GM21529 (cell line): ENCODE data around the gene GEMIN4.
"Not testable (repeated sequence)": the region's sequence is repeated elsewhere in the genome, so short reads cannot be mapped to it uniquely, and the experiment has no call there.

Experiments
- ATAC-seq: cut with Tn5 transposase; IDR thresholded peaks from one replicate; pipeline ENCODE4 v1.9.1; 2021; ENCODE audit not compliant: unreplicated experiment

Gene GEMIN4

DNA sequence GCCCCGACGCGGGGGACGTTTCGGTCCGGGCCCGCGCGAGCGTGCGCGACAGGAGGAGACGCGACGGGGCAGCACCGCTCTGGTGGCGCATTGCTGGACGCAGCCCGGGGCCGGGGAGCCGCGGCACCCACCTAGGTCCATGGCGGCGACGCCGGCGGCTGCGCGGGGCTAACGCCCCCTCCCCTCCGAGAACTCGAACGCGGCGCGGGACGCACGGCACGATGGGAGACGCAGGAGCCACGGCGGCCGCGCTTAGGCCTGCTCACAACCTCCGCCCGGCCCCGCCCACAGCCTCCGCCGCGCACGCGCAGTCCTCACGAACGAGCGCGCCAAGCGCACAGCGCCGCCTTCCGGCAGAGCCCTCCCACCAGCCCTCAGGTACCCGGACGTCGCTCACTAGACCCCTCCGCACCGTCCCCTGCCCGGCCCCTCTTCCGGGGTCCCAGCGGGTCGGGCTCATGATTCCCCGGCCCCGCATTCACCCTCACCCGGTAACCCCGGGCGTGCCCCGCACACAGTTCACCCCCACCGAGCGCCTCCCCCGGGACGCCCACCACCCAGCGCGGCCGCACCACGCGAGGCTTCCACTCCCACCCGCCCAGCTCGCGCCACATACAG is at the start of gene GEMIN4:
Gene GEMIN4 (minus strand): TSS at position 263 of the 618 bp plus-strand sequence. CDS start 122 bp downstream, at position 141.
- peak; percentile 76 for ATAC-seq

DNA sequence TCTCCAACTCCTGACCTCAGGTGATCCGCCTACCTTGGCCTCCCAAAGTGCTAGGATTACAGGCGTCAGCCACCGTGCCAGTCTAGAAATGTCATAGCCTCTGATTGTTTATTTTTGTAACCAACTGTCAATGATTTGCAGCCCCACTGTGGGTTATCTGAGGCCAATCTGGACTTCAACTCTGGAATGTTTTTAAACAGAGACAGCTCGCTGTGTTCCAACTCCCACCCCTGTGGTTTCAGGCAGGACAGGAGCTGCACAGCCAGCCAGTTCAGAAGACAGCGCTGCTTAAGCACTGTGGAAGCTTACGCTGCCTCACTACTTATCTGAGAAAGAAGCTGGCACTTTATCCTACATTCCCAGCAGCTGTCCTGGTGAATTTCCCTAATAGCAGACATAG is 49.6 kb upstream of the GEMIN4 start:
- ATAC-seq, result no peak

DNA sequence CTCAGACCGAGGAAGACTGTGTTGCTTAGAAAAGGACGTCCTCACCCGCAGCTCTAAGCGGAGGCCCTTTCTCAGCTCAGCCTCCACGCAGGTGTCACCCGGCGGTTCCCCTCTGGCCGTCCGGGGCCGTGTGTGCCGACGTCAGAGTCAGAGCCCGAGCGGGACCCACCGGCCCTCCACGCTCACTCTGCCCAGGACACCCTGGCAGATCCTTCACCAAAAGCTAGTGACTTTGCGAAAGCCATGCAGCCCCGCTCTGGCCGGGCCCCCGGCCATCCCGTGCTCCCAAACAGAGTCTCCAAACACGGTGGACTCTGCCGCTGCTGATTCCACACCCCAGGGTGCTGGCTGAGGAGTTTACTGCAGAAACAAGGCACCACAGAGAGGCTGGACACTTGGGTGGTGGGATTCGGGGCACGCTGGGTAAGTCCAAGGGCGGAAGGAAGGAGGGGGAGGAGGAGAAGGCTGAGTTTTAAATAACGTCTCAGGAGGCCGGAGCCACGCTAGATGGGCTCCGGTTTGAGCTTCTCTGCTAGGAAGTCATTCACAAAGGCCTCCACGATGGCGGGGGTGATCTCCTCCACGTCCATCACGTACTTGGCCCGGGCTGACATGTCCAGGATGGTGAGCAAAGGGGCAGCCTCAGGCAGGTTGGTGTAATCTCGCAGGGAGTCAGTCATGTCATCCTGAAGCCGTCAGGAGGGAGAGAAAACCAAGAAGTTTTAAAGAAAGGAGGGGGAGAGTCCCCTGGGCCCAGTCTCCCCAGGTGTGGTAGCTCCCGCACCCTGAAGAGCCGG is 48.6 kb upstream of the GEMIN4 start:
- ATAC-seq, result no peak

DNA sequence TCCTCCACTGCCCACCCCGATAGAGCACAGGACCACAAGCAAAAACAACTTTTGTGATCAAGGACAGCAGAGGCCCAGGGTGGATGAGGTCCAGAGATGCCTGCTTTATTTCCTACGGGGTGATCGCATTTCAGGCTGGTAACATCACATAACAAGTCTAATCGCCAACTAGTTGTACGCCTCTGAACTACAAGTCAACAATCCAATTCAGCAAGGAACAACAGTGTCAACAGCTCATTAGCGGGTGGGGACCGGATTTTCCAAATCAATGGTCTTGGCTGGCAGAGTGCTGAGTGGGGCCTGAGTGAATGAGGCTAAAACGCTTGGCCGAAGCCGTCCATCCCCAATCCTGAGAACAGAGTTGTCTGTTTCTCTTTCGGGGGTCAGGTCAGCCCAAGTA is 47.2 kb upstream of the GEMIN4 start:
- no peak for ATAC-seq

DNA sequence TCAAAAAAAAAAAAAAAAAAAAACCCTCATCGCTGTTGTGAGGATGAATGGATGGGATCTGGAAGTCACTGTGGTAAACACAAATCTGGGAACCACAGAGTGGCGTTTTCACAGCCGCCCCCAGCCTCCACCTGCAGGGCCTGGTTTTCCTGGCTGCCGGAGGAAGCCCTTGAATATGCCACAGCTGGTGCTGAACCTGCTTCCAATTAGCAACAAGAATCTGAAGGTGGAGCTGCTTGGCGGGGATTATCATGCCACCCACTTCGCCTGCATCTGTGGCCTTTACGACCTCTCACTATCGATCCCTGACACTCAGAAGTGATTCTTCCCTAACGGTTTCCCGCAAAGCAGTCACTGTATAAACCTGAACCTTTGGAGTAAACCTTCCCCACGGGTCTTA is 46.2 kb upstream of the GEMIN4 start:
- ATAC-seq, result no peak

DNA sequence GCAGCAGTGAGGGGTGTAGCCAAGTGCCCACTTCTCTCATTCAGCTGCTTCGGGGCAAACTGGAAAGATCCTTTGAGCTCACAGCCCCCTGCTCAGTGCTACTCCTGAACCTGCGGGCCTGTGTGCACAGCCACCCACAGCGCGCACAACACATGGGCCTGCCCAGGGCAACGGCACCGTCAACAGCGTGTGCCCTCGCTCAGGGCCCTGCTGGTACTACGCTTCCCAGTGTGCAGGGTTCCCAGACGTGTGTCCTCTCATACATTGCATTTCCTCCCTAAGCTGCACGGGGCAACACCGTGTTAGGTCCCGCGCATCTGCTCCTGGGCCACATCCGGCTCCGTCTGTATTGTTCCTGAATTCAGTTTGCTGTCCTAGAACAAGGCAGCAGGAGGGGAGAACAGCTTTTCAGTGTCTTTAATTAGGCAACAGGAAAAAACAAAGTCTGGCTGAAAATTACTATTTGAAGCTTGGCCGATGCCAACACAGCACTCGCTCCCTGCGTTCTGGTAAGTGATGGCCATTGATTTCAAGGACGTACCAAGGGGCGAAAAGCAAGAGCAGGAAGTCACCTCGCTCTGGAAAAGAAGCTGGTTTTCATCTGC is 45.3 kb upstream of the GEMIN4 start:
- ATAC-seq, result no peak

DNA sequence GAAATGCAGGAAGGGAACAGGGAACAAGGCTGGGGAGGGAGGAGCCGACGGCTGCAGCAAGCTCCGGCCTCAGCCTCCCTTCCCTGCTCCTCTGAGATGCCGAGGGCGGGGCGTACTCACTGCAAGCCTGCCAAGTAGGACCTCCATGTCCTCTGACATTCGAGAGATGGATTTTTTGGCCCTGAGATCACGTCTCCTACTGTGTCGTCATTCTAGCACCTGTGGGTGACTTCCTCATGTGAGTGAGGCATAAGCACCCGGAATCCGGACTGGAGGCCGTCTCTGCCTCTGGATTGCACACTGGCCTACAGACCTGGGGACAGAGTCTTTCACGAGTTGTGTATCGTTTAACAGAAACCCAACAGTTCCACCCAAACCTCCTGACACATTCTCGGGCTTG is 44.5 kb upstream of the GEMIN4 start:
- no peak for ATAC-seq

DNA sequence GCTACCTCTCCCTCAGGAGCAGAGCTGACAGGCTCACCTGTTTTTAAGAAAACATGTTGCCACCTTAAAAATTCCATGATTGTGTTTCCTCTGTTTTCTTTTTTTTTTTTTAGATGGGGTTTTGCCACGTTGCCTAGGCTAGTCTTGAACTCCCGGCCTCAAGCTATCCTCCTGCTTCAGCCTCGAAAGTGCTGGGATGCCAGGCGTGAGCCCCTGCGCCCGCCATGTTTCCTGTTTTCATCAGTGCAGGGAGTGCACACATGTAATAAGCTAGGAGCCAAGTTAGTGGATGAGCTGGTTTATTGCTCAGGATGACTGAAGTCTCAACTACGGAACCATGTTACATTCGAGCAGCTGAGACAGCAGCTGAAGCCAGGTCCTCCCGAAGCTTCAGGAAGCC is 43.7 kb upstream of the GEMIN4 start:
- no peak for ATAC-seq

DNA sequence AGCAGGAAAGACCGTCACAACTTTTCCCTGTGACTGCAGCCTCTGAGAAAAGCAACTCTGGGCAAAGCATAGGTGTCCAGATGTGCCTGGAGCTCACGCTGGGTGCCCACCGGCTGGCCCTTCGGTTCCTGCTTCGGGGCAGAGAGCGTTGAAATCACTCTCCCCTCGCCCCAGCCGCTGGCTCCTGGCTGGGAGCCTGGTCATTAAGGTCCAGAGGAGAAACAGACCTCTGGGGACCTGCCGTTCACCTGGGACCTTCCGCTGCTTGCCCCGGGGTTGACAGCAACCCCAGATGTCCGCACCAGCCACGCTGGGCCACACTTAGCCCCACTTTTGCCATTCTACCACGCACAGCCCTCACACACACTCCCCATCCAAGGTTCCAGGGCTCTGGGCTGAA is 43.2 kb upstream of the GEMIN4 start:
- no peak for ATAC-seq

DNA sequence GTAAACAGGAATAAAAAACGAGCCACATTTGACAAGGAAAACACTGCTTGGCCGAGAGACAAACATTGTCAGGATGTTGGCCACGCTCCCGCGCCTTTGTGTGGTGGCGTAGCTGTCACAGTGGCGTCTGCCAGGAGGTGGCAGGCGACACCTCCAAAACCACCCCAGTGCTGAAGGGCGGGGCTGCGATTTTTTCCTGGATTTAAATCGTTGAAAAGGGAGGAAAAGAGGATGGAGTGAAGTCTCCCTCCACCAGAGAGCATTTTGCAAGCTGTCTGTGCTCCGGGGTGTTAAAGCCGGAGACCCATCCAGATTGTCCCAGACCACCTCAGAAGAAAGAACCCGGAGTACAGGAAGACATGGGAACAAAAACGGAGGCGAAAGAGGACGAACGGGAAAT is 42.8 kb upstream of the GEMIN4 start:
- ATAC-seq, result no peak

DNA sequence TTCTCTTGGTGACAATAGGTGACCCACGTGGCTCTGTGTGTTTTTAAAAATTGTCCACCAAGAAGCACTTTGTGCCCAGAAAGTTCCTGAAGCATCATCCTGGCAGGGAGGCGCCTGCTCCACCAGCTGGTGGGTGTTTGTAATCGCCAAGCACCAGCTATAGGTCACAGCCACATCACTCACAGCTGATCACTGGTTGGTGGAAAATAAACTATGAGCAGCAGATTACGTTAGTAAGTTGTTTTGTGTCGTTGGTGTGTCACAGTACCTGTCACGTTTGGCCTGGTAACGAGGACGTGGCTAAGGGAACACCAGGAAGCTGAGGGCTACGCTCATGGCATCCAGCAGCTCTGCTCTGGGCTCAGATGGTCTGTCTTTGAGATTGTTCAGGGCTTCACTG is 40.2 kb upstream of the GEMIN4 start:
- ATAC-seq, result no peak

DNA sequence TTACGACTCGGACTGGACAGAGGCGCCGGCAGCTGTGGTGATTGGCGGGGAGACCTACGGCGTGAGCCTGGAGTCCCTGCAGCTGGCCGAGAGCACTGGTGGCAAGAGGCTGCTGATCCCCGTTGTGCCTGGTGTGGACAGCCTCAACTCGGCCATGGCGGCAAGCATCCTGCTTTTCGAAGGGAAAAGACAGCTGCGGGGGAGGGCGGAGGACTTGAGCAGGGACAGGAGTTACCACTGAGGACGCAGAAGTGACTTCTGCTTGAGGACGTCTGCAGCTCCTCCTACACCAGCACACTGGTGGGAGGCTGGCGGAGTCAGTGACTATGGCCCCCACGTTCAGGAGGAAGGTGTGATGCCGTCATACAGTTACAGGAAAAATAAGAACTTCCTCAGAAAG is 39.8 kb upstream of the GEMIN4 start:
- no peak for ATAC-seq

DNA sequence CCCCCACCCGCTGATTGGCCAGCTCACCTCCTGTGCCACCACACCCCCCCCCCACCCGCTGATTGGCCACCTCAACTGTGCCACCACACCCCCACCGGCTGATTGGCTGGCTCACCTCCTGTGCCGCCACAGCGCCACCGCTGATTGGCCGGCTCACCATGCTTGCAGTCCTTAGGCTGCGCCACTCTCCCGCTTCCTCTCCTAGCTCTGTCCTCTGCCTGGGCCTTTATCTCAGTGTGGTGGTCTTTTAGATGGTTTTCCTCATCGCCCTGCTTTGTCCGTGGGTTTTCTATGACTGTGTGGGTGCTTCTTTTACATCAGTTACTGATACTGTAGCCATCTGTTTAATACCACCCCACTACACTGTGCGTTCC is 38.8 kb upstream of the GEMIN4 start:
- not testable (repeated sequence) for ATAC-seq

DNA sequence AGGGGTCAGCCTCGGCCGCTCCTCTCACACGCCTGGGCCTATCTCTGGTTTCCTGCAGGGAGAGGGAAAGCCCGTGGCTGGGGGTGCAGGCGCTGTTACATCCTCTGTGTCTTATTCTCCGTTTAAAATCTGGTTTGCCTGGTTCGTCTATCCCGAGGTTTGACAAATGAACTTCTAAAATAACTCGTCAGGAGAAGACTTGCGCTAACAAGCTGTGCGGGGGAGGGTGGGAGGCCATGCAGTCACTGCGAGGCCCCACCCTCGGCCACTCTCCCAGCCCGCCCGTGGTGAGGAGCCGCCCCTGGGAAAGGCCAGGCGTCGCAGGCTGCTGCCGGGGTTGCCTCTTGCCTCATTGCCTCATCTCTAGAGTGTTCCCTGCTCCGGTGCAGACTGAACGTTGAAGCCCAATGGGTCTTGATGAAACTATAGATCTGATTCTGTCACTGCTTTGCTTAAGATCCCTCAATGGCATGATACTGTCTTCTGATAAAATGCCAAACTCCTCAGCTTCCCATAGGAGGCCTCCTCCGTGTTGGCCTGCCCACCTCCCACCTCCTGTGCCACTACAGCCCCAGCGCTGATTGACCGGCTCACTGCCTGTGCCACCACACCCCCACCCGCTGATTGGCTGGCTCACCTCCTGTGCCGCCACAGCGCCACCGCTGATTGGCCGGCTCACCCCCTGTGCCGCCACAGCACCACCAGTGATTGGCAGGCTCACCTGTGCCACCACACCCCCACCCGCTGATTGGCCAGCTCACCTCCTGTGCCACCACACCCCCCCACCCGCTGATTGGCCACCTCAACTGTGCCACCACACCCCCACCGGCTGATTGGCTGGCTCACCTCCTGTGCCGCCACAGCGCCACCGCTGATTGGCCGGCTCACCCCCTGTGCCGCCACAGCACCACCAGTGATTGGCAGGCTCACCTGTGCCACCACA is 38.1 kb upstream of the GEMIN4 start:
- ATAC-seq, result not testable (repeated sequence)

DNA sequence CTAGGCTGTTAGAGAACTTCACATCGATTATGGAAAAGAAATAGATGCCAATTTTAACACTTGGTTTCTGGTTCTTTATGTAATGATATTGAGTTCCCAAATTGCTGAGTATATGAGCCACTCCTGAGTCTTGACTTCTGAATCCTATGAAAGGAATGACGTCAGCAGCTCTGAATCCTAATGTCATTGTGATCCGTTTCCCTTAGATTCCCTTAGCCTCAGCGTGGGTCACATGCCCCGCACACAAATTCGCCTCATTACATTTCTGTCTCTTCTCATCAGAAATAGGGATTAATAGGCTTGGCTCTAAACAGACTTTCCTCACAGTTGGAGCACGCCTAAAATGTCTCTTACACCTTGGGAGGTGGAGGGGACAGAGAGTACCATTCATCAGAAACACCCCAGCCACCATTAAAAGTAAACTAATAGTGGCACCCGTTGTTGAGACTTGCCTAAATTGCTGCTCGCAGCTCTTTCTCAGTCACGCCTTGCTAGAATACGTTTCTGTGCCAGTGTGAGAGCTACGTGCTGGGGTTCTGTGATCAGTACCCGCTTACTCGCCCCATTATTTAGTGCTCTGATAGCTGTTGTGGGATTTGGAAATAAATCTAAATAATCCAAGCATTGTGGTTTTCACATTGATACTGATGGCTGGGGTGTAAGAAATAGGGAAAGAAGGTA is 37.2 kb upstream of the GEMIN4 start:
- ATAC-seq, result no peak

DNA sequence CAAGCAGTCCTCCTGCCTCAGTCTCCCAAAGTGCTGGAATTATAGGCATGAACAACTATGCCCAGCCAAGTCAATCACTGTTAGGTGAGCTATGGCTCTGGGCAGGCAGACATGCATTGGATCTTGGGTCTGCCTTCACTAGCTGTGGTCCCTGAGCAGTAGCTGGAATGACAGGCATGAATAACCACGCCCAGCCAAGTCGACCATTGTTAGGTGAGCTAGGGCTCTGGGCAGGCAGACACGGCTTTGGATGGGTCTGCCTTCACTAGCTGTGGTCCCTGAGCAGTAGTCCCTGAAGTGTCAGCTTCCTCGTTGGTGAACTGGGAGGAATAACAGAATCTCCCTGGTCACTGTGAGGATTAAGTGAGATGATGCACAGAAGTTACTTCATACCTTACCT is 36.5 kb upstream of the GEMIN4 start:
- no peak for ATAC-seq

DNA sequence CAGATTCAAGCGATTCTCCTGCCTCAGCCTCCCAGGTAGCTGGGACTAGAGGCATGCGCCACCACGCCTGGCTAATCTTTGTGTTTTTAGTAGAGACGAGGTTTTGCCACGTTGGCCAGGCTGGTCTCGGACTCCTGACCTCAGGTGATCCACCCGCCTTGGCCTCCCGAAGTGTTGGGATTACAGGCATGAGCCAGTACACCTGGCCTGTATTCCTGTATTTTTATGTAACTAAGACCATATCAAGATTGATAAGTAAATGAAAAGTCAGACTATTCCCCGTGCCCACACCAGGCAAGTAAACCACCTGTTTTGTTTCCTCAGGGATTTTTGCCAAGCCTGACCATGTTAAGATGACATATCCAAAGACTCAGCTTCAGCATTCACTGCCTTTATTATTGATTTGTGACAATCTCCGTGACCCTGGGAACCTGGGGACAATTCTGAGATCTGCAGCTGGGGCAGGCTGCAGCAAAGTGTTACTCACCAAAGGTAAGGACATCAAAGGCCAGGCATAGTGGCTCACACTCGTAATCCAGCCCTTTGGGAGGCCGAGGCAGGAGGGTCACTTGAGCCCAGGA is 35.7 kb upstream of the GEMIN4 start:
- no peak for ATAC-seq

DNA sequence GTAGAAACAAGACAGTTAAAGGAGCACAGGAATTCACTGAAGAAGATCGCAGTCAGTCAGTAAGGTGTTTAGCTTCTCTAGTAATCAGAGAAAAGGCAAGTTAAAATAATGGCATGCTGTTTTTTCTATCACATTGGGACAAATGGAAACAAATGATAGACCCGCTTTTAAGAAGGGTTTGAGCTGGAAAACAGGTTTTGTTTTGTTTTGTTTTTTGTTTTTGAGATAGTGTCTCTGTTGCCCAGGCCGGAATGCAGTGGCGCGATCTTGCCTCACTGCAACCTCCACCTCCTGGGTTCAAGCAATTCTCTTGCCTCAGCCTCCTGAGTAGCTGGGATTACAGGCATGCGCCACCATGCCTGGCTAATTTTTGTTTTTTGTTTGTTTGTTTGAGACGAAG is 33.8 kb upstream of the GEMIN4 start:
- not testable (repeated sequence) for ATAC-seq

DNA sequence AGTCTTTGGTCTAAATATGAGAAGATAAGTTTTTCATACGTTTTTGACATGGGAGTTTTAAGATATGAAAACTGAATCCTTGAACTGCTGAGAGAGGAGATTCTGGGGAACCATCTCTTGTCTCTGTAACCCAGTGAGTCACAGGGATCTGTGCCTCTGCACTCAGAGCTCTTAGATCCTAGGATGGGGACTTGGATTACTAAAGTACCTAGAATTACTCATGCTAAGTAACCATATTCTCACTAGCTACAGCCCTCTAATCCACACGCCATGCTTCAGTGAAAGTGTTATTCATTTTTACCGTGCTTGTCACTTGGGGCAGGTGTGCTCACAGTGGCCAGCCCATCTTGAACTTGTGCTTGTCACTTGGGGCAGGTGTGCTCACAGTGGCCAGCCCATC is 32.1 kb upstream of the GEMIN4 start:
- ATAC-seq, result no peak
